Kidney epithelial cell (primary cell): Measurements from ENCODE around the gene TXNL1. TPM values are rescaled to one million over a fixed set of nuclear protein-coding genes. Genes with fewer than 3 reads are reported as not detected.

ENCODE experiments used
- DNase-seq: peaks from one replicate; pipeline ENCODE4 v3.0.0-alpha.2; 2010; ENCODE audit warnings: low read depth
- H3K27me3 ChIP-seq: 2 replicates; pipeline ENCODE4 v1.6.0; 2011; ENCODE audit warnings: low read length; ENCODE audit not compliant: control insufficient read depth, insufficient read depth
- H3K36me3 ChIP-seq: 2 replicates; pipeline ENCODE4 v1.5.1; 2011; ENCODE audit warnings: low read length; ENCODE audit not compliant: control insufficient read depth, insufficient read depth
- H3K4me3 ChIP-seq: 2 replicates; pipeline ENCODE4 v1.5.1; 2011; ENCODE audit warnings: low read depth, mild to moderate bottlenecking, control low read depth, low read length
- total RNA-seq: library from RNA; depleted of rRNA; stranded (reverse); fragments of >200 nt; gene quantifications from 2 replicates; pipeline ENCODE4 v1.2.3, GENCODE V29; 2015
- TF ChIP-seq, protein P1 (sequence below): IDR thresholded peaks from 2 replicates; pipeline ENCODE4 v1.5.1; 2011; ENCODE audit warnings: mild to moderate bottlenecking, moderate library complexity, low read length, control low read depth, inconsistent platforms; ENCODE audit not compliant: insufficient read depth, poor library complexity, severe bottlenecking

TXNL1 gene
- total RNA-seq, 1 donor from 2014 or later, result 76.1 TPM

DNA sequence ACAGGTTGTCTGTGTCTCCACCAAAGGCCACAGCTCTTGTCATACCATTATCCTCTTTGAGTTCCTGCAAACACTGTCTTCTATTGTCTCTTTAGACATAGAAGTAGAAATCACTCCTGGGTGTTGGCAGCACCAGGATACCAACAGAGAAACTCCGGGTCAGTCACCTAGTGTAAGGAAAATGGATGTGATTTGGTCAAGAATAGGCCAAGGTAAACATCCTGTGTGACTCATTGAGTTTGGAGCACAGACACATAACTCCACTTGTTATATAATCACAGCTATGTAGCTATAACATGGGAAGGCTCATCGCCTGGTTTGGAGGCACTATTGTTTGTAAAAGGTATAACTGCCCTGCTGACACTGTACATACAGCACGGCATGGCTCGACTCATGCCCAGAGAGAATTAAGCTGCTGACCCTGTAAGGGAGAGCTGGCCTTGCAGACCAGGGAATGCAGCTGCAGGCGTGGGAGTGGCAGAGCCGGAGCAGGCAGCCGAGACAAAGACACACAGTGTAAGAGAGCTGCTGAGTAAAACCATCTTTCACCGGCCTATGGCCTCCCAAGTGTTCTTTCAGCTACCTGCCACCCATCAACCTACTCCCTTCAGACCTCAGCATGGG is 3.4 kb upstream of the TXNL1 start:
- TF ChIP-seq, protein P1, sequence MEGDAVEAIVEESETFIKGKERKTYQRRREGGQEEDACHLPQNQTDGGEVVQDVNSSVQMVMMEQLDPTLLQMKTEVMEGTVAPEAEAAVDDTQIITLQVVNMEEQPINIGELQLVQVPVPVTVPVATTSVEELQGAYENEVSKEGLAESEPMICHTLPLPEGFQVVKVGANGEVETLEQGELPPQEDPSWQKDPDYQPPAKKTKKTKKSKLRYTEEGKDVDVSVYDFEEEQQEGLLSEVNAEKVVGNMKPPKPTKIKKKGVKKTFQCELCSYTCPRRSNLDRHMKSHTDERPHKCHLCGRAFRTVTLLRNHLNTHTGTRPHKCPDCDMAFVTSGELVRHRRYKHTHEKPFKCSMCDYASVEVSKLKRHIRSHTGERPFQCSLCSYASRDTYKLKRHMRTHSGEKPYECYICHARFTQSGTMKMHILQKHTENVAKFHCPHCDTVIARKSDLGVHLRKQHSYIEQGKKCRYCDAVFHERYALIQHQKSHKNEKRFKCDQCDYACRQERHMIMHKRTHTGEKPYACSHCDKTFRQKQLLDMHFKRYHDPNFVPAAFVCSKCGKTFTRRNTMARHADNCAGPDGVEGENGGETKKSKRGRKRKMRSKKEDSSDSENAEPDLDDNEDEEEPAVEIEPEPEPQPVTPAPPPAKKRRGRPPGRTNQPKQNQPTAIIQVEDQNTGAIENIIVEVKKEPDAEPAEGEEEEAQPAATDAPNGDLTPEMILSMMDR, result no peak
- no peaks in the 10 kb centered on the region for H3K27me3 ChIP-seq
- no peak for DNase-seq

GRCh38 chr18:56639571-56639970 is 1.2 kb upstream of the TXNL1 start:
- H3K4me3 ChIP-seq, result no peak overlapping the region
- DNase-seq, result no peak
- no peaks in the 10 kb centered on the region for H3K36me3 ChIP-seq
- TF ChIP-seq, protein P1, result no peak
- H3K27me3 ChIP-seq, result no peaks in the 10 kb centered on the region

More for the DNA sequence above, 3.4 kb upstream of the TXNL1 start:
- Histone ChIP-seq H3K36me3 (no peaks in the 10 kb centered on the region), H3K4me3 (no peak overlapping the region)

- no peaks in the 10 kb centered on the region for H3K36me3 ChIP-seq
- TF ChIP-seq, protein P1, result no peak
- H3K4me3 ChIP-seq, result peak overlapping the region; percentile 41
- no peak for DNase-seq
- no peaks in the 10 kb centered on the region for H3K27me3 ChIP-seq
Observed at GRCh38 chr18:56639104-56639381, 651 bp upstream of the TXNL1 start.

- Histone ChIP-seq H3K36me3 (no peaks in the 10 kb centered on the region), H3K4me3 (peak overlapping the region; percentile 82), H3K27me3 (no peaks in the 10 kb centered on the region)
- TF ChIP-seq, protein P1, result no peak
- DNase-seq, result no peak
Observed at GRCh38 chr18:56637711-56638231, 621 bp downstream of the TXNL1 start.

- Histone ChIP-seq H3K36me3 (no peaks in the 10 kb centered on the region), H3K4me3 (peak overlapping the region; percentile 82), H3K27me3 (no peaks in the 10 kb centered on the region)
- TF ChIP-seq, protein P1, result no peak
- no peak for DNase-seq
Observed at GRCh38 chr18:56637176-56637575, 1.2 kb downstream of the TXNL1 start.

DNA sequence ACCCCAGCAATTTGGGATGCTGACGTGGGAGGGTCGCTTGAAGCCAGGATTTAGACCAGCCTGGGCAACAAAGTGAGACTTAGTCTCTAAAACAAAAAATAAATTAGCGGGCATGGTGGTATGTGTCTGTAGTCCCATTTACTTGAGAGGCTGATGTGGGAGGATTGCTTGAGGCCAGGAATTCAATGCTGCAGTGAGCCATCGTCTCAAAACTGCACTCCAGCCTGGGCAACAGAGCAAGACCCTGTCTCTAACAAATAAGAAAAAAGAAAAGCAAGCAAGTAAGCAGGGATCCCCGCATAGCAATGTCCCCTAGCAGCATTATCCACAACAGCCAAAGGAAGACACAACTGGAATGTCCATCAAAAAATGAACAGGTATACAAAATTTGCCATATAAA is 3.4 kb downstream of the TXNL1 start:
- DNase-seq, result no peak
- no peak overlapping the region for H3K4me3 ChIP-seq

More for the DNA sequence above, 3.4 kb downstream of the TXNL1 start:
- H3K27me3 ChIP-seq, result no peaks in the 10 kb centered on the region
- TF ChIP-seq, protein P1, result no peak
- H3K36me3 ChIP-seq, result peaks cover 1% of the 10 kb centered on the region
